GM19035 (cell line): Measurements from ENCODE around the gene GOT1.

Experiments used
- ATAC-seq: cut with Tn5 transposase; IDR thresholded peaks from one replicate; pipeline ENCODE4 v1.9.1; 2021; ENCODE audit not compliant: unreplicated experiment

The GOT1 gene

DNA sequence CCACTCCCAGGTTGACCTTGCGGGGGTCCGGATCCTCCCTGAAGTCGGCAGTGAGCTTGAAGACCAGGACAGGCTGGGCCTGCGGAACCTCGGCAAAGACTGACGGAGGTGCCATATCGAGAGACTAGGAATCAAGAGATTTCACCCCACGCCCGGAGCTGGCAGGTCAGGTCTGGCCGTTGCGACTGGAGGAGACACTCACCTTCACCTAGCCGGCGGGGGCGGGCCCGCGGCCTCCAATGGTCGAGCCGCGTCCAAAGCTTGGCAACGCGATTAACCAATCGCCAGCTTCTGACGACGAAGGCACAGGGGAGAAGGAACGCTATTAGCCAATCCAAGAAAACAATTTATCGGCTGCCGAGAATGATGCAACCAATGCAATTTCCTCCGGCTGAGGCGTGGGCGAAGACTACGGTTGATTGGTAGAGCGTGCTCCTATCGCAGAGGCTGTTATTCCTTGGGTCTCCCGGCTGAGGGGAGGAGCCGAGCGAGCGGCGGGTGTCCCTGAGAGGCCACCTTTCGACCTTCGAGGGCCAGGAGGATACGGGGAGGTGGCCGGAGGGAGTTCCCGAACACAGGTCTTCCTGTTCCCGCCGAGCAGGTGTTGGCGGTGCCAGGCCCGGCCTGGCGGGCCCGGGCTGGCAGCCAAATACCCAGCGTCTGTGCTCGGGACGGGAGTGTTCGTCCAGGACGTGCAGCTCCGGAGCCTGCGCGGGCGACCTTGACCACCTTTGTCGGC is at the start of gene GOT1:
TSS of gene GOT1 (minus strand) at position 174 of the 739 bp plus-strand sequence. CDS start at position 115, 59 bp downstream.
- ATAC-seq: peak; percentile 95

DNA sequence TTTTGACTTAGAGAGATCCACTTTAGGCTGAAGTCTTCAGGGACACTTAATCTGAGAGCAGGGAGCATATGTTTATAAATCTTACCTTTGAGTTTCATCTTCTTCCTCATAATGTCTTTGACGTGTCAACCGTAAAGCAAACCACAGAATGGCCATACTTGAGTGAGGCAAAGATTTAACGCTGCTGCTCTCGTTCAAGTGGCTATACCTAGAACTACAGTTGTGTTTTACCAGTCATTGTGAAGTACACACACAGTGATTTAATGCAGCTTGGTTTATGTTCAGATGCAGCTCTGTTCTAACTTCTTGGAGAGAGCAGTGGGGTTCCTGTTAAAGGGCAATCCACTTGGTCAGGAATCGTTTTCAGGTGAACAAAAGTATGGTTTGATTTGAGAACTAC is 39.9 kb upstream of the GOT1 start:
- ATAC-seq: no peak

DNA sequence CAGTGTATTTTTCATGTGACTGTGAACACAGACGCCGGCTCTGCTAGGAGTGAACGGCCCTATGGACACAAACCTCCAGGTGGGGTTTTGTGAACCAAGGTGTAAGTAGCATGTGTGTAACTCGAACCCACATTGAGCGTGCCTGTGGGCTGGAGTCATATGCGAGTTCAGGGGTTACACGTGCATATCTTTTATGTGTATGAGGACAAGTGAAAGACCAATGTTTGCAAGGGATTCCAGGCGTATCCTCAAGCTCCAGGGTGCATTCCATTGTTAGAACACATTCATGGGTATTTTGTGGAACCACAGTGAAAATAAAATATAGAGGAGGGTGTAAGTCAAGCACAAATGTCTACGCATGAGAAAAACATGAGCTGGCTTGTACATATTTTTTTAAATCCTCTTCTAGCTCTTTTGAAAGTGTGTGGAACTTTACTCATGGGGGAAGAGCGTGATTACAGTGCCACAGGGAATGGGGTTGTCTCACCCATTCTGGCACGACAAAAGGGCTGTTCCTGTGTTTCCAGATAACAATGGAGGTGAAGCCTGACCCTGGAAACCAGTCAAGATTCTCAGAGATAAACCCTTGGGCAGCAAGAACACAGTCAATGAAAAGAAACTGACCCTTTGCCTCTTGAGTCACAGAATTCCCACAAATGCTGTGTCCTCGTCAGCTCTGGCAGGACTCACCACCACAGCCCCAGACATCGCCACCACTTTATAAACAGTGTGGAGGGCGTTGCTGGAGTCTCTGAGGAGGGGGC is 37.0 kb upstream of the GOT1 start:
- no peak for ATAC-seq

DNA sequence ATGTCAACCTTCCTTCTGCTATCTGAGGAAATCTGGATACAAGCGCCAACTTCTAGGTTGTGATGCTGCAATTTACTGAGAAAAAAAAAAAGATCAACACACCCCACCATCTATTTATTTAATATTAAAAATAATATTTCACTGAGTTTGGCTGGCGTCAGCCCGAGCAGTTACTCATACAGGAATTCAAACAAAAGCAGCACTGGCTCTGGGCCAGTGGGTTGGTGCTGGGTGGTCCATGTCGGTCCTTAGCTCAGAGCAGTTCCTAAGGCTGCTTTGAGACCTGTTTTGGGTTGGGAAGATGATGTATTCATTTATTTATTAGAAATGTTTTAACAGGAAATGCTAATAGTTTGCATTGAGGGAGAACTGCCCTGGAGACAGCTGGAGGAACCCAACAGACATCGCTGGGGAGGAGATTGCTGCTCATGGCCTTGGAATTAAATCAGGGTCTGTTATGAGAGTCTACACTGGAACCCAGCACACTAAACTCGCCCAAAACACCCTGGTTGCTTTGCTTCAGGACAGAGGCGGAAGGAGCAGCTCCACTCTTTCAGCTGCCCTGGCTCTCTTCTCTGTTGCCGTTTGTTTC is 36.3 kb upstream of the GOT1 start:
- no peak for ATAC-seq

GRCh38 chr10:99461230-99461629 is 30.8 kb upstream of the GOT1 start:
- ATAC-seq: no peak

DNA sequence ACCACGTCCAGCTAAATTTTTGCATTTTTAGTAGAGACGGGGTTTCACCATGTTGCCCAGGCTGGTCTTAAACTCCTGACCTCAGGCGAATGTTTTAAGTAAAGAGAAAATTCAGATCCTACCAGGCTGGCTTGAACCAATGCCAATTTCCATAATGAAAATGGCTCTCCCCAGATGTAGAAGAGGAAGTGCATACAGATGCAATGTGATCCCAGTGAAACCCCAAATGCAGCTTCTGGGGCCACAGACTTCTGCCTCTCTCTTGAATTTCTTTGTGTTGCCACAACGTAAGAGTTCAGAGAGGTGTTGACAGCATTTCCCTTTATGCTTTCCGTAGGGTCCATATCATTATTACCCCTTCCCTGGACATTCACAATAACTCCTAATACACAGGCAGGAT is 29.6 kb upstream of the GOT1 start:
- ATAC-seq: no peak

DNA sequence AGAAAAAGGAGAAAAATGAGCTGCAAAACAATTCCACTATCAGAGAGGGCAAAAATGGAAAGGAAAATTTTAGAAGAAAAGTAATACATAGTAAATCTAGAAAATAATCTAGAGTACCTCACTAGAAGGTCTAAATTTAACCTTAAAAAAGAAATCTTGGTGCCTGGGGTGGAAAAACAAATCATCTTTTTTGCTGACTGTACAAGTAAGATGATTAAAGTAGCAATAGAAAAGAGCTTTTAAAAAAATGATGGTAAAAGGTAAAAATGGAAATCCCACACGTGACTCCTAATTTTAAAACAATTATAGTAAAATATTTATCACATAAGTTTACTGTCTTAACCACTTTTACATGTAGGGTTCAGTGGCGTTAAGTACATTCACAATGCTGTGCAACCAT is 28.8 kb upstream of the GOT1 start:
- no peak for ATAC-seq

DNA sequence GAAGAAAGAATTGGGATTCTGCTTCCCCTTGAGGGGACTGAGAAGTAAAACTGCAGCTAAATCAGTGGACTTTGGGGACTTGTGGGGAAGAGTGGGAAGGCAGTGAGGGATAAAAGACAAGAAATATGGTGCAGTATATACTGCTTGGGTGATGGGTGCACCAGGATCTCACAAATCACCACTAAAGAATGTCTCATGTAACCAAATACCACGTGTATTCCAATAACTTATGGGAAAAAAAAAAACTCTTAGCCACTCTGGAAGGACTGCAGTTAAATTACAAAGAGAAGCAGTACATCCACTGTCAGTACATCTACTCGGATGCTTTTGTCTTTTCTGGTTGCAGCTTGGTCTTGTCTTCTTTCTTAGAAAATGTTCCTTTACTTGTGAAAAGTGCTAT is 27.4 kb upstream of the GOT1 start:
- no peak for ATAC-seq

DNA sequence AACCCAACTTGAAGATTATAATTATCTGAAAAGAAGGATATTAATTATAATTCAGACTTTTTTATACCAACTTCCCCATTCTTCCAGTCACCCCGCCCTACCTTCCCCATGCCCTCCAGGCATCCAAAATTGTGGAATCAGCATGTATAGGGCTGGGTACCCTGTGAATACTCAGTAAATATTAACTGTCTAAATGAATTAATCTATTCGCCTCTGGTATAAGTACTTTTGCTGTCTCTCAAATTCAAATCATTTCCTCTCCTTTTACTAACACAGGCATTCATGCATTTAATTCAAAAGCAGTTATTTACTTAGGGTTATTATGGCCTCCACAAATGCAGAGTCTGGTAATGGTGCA is 26.5 kb upstream of the GOT1 start:
- ATAC-seq: no peak

GRCh38 chr10:99456207-99456930 is 25.9 kb upstream of the GOT1 start:
- ATAC-seq: no peak

DNA sequence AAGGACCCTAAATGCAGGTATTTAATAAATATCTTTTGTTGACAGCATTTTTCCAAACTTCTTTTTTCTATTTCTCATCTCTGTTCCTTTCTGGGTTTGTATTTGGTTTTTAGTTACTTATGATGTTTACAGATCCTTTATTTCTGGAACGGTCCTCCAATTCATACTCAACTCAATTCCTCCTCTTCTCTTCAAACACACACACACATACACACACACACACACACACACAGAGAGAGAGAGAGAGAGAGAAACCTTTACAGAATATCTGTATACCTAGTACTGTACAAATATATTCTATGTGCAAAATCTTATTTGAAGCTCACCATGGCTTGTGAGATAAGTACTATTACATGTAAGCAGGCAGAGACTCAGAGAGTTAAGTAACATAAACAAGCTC is 21.6 kb upstream of the GOT1 start:
- no peak for ATAC-seq

GRCh38 chr10:99451499-99451788 is 21.0 kb upstream of the GOT1 start:
- ATAC-seq: no peak

- ATAC-seq: no peak
Measured at GRCh38 chr10:99450624-99451498, 20.4 kb upstream of the GOT1 start.

DNA sequence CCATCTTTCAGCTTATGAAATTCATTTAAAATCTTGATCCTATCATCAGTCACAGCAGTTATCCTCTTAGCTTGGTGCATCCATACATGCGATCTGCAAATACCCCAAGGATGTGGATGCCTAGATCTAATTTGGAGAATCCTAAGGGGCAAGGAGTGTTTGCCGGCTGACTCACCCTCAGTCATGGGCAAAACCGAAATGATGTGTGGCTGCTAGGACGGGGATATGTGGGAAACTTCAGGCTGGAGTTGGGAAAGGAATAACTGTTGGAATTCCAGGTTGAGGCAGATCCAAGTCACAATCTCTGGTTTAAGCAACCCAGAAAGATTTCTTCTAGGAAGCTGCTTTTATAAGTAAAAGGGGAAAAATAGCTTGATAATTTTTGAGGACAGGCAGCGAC is 19.7 kb upstream of the GOT1 start:
- ATAC-seq: no peak

DNA sequence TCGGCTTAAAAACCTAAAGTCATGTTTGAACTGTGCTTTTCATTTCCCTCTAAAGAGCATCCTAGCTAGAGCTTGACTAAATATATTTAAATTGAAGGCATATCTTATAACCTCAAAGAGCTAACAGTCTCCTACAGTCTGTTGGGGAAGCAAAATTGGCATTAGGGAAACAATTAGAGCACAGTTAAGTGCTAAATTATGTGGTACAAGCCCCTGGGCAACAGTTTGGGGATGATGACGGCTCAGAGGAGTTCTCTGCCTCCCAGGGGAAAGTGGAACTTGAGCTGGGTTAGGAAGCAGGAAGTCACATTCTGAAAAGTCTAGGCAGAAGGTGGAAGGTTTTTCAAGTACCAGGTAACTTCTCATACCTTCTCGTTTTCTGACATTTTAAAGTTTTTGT is 18.6 kb upstream of the GOT1 start:
- ATAC-seq: no peak

GRCh38 chr10:99444383-99445045 is 14.1 kb upstream of the GOT1 start:
- no peak for ATAC-seq

DNA sequence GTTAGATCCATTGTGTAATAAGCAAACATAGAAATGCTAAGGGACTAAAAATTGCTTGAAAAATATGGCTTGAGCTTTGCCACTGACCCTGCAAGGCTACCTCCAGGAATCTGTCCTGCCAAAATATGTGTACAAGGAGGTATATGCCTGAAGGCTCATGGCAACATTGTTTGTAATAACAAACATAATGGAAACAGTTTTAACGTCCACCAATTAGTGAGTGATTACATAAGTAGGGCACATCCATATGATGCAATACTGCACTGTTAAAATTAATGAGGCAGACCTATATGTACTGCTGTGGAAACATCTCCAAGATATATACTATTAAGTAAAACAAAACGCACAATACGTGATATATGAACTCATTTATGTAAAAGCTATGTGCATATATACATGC is 13.1 kb upstream of the GOT1 start:
- ATAC-seq: no peak

DNA sequence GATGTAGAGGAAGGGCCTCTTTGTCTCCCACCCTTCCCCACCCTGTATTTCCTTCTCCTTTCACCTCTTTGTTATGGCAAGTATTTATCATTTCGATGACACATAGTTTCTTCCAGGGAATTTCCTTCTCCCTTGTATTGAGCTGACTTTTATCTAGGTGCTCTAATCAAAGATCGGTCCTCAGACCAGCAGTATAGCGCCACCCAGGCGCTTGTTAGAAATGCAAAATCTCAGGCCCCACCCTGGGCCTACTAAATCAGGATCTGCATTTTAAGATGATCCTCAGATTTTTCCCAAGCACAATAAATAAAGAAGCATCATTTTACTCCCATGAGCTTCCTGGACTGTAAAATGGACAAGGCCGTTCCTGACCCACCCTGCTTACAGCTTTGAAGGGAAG is 12.0 kb upstream of the GOT1 start:
- no peak for ATAC-seq

DNA sequence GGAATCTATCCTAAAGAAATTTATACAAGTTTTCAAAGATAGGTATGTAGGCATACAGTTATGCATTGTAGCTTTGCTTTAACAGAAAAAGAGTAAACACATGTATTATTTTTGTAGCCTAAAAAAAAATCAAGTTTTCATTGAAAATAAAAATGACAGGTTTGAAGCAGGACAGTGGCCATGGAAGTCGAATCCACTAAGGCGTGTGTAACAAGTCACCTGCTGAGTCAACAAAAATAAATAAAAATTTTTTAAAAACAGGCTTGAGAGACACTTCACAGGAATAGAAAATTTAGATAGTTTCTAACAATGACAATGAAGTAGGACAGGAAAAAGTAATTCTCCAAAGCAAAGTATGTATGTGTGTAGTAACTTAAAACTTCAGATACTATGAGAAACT is 8.5 kb upstream of the GOT1 start:
- no peak for ATAC-seq

DNA sequence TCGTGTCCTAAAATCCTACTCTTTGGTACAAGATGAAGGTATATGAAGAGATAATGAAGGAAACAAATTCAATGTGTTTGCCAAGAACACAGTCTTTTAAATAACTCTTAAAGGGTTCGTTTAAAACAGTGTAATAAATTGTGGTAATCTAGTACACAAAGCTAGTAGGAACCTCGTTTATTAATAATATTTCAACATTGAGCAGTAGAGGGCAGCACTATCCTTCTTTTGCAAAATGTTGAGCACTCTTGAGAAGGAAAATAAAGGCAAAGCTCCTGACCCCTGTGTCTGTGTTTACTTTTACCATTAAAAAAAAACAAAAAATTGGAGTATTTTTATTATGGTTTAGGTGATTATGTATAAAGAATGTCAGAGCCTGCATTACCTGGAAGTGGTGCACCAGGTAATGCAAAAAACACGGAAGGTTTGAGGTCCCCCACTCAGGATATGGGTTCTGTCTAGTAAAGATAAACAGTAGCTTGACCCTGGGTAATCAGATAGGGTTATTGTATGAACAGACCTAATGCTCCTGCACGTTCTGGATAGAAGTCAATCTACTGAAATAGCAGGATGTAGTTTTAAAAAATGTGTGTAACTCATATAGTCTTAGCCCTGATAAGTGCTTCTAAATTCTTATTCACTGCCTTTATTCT is 5.7 kb upstream of the GOT1 start:
- ATAC-seq: peak; percentile 52
